Measurements from ENCODE around the gene SLC2A2. TPM values are rescaled to one million over a fixed set of nuclear protein-coding genes. Genes with fewer than 3 reads are reported as not detected.

SLC2A2 gene
- total RNA-seq, 1 donor from 2014 or later: not detected

GRCh38 chr3:171005648-171006047, 20.9 kb downstream of the SLC2A2 start:
- H3K9me3 ChIP-seq (replicated peaks): no peaks in the 10 kb centered on the region
- H3K27ac ChIP-seq (replicated peaks): no peak overlapping the region
- no peaks in the 10 kb centered on the region for H3K36me3 ChIP-seq
- H3K4me3 ChIP-seq: no peak overlapping the region
- TF ChIP-seq CTCF (IDR thresholded peaks at IDR 0.05; ENCODE audit: borderline replicate concordance): no peak
- DNase-seq: no peak
- H3K27me3 ChIP-seq (ENCODE audit: low read depth): no peaks in the 10 kb centered on the region
- intact Hi-C loops (cut with micrococcal nuclease): no loop called here
- no peaks in the 10 kb centered on the region for H3K4me1 ChIP-seq

GRCh38 chr3:171001957-171002694, 24.4 kb downstream of the SLC2A2 start:
- no peak for DNase-seq
- Histone ChIP-seq H3K36me3 (no peaks in the 10 kb centered on the region), H3K9me3 (replicated peaks) (no peaks in the 10 kb centered on the region), H3K4me3 (no peak overlapping the region), H3K27ac (replicated peaks) (no peak overlapping the region), H3K4me1 (no peaks in the 10 kb centered on the region), H3K27me3 (ENCODE audit: low read depth) (no peaks in the 10 kb centered on the region)
- TF ChIP-seq CTCF (IDR thresholded peaks at IDR 0.05; ENCODE audit: borderline replicate concordance): no peak
- intact Hi-C loops (cut with micrococcal nuclease): no loop called here

GRCh38 chr3:171001250-171001893, 25.1 kb downstream of the SLC2A2 start:
- no peak for DNase-seq
- H3K4me1 ChIP-seq: no peaks in the 10 kb centered on the region
- no peak for TF ChIP-seq CTCF (IDR thresholded peaks at IDR 0.05; ENCODE audit: borderline replicate concordance)
- H3K36me3 ChIP-seq: no peaks in the 10 kb centered on the region
- no peaks in the 10 kb centered on the region for H3K27me3 ChIP-seq (ENCODE audit: low read depth)
- intact Hi-C loops (cut with micrococcal nuclease): no loop called here
- no peak overlapping the region for H3K4me3 ChIP-seq
- H3K9me3 ChIP-seq (replicated peaks): no peaks in the 10 kb centered on the region
- no peak overlapping the region for H3K27ac ChIP-seq (replicated peaks)

- H3K4me1 ChIP-seq: no peaks in the 10 kb centered on the region
- DNase-seq: no peak
- no peaks in the 10 kb centered on the region for H3K27me3 ChIP-seq (ENCODE audit: low read depth)
- H3K4me3 ChIP-seq: no peak overlapping the region
- intact Hi-C loops (cut with micrococcal nuclease): no loop called here
- TF ChIP-seq CTCF (IDR thresholded peaks at IDR 0.05; ENCODE audit: borderline replicate concordance): no peak
- H3K36me3 ChIP-seq: no peaks in the 10 kb centered on the region
- no peak overlapping the region for H3K27ac ChIP-seq (replicated peaks)
- no peaks in the 10 kb centered on the region for H3K9me3 ChIP-seq (replicated peaks)
Observed at GRCh38 chr3:171000281-171000680, 26.2 kb downstream of the SLC2A2 start.

- Histone ChIP-seq H3K4me3 (no peak overlapping the region), H3K27me3 (ENCODE audit: low read depth) (no peaks in the 10 kb centered on the region), H3K36me3 (no peaks in the 10 kb centered on the region), H3K27ac (replicated peaks) (no peak overlapping the region), H3K4me1 (no peaks in the 10 kb centered on the region), H3K9me3 (replicated peaks) (no peaks in the 10 kb centered on the region)
- no peak for DNase-seq
- no peak for TF ChIP-seq CTCF (IDR thresholded peaks at IDR 0.05; ENCODE audit: borderline replicate concordance)
- intact Hi-C loops (cut with micrococcal nuclease): no loop called here
Observed at GRCh38 chr3:170999737-171000242, 26.7 kb downstream of the SLC2A2 start.
